Measurements from ENCODE around the gene THY1. TPM values are rescaled to one million over a fixed set of nuclear protein-coding genes. Genes with fewer than 3 reads are reported as not detected.
A peak's percentile ranks its signal among the peaks of the same experiment; 100 is the strongest.

THY1 gene
- polyA plus RNA-seq, 1 donor from 2014 or later: 98.3 TPM

DNA sequence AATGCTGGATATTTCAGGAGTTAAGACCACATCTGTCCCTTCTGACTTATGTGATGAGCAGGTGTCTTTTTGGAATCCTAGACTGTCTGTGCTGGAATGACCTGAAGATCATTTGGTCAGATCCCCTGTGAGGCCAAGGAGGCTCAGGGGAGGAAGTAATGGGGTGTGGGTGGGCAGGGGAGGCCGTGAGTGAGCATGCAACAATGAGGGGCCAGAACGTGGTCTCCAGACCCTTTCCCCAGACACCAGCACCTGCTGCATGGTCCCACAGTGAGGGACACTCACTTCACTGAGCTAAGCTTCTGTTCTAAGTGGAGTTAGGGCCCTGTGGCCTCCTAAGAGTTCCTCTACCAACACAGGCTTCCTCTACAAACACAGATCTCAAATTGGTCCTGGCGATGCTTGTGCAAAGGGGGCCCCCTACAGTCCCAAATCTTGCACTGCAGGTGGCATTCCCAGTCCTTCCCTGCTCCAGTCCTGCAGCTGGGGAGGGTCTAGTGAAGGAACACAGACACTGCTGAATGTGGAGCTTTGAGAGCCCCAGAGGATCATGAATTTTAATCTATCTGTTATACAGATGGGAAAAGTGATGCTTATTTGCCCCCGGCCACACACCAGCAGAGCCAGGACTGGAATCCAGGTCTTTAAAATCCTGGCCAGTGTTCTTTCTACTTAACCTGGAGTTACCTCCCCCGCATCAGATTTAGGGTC lies 48.9 kb downstream of the THY1 start:
- H3K27ac ChIP-seq (ENCODE audit: low read length): no peak overlapping the region
- H3K36me3 ChIP-seq (ENCODE audit: insufficient read depth, low read length): no peaks in the 10 kb centered on the region
- no peaks in the 10 kb centered on the region for H3K27me3 ChIP-seq (ENCODE audit: insufficient read depth, low read depth, low read length)
- H2AFZ ChIP-seq (ENCODE audit: low read depth, low read length): no peak overlapping the region
- H3K9ac ChIP-seq (ENCODE audit: low read length): no peak overlapping the region
- H3K4me3 ChIP-seq (ENCODE audit: low read length): no peak overlapping the region
- H3K4me2 ChIP-seq (ENCODE audit: low read length): no peak overlapping the region
- no peak for TF ChIP-seq POLR2AphosphoS5 (IDR thresholded peaks at IDR 0.05)
- peak; percentile 97 for TF ChIP-seq RAD21 (conservative IDR thresholded peaks at IDR 0.05)
- TF ChIP-seq SMC3 (conservative IDR thresholded peaks at IDR 0.05; ENCODE audit: poor library complexity): peak; percentile 92
- TF ChIP-seq, protein P1, sequence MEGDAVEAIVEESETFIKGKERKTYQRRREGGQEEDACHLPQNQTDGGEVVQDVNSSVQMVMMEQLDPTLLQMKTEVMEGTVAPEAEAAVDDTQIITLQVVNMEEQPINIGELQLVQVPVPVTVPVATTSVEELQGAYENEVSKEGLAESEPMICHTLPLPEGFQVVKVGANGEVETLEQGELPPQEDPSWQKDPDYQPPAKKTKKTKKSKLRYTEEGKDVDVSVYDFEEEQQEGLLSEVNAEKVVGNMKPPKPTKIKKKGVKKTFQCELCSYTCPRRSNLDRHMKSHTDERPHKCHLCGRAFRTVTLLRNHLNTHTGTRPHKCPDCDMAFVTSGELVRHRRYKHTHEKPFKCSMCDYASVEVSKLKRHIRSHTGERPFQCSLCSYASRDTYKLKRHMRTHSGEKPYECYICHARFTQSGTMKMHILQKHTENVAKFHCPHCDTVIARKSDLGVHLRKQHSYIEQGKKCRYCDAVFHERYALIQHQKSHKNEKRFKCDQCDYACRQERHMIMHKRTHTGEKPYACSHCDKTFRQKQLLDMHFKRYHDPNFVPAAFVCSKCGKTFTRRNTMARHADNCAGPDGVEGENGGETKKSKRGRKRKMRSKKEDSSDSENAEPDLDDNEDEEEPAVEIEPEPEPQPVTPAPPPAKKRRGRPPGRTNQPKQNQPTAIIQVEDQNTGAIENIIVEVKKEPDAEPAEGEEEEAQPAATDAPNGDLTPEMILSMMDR (IDR thresholded peaks at IDR 0.05; ENCODE audit: poor library complexity, severe bottlenecking): peak; percentile 95
- no peak for TF ChIP-seq EP300 (conservative IDR thresholded peaks at IDR 0.05; ENCODE audit: poor library complexity, severe bottlenecking)
- no peaks in the 10 kb centered on the region for H3F3A ChIP-seq (ENCODE audit: insufficient read depth, low read length, poor library complexity, severe bottlenecking)
- H3K9me2 ChIP-seq (ENCODE audit: insufficient read depth, low read length): no peaks in the 10 kb centered on the region
- no peaks in the 10 kb centered on the region for H4K20me1 ChIP-seq (ENCODE audit: insufficient read depth)
- H3K9me3 ChIP-seq (ENCODE audit: low read length): no peaks in the 10 kb centered on the region
- H3K79me2 ChIP-seq (replicated peaks; ENCODE audit: insufficient read depth, low read length): no peaks in the 10 kb centered on the region

DNA sequence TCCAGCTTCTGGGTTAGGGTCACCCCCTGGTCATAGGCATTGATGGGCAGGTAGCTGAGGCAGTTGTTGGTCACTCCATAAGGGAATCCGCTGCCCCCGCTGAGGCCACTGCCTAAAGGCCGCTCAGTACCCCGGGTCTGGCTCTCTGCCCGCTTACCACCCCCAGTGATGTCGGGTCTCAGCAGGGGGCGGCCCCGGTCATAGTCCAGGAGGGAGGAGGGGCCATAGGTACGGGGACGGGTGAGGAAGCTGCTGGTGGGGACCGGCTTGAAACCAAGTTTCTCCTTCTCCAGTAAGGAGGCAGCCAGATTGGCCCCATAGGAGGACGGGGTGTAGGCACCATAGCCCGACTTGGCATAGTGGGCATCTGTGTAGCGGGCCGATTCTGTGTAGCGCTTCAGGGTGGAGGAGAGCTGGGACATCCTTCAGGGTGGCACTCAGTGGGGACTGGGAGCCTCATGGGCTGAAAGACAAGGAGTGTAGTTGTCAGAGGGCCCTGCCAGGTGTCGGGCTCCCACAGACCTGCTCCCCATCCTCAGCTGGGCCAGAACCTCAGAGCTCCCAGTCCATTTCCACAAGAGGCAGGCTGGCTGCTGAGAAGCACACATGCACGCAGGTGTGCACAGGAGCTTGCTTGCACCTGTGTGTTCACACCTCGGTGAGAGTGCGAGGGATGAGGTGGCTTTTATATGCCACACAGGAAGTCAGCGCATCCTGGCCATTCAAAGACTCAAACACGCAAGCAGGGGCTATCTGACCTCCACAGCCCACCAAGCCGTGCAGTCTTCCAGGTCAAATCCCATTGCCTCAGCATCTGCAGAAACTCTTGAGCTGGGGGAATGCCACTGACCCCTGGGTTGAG lies 49.7 kb downstream of the THY1 start:
- no peaks in the 10 kb centered on the region for H3K27me3 ChIP-seq (ENCODE audit: insufficient read depth, low read depth, low read length)
- H3K4me2 ChIP-seq (ENCODE audit: low read length): no peak overlapping the region
- no peaks in the 10 kb centered on the region for H3K36me3 ChIP-seq (ENCODE audit: insufficient read depth, low read length)
- no peak for TF ChIP-seq RAD21 (conservative IDR thresholded peaks at IDR 0.05)
- H3K4me3 ChIP-seq (ENCODE audit: low read length): no peak overlapping the region
- H3K9ac ChIP-seq (ENCODE audit: low read length): no peak overlapping the region
- H3K9me3 ChIP-seq (ENCODE audit: low read length): no peaks in the 10 kb centered on the region
- no peaks in the 10 kb centered on the region for H4K20me1 ChIP-seq (ENCODE audit: insufficient read depth)
- no peaks in the 10 kb centered on the region for H3F3A ChIP-seq (ENCODE audit: insufficient read depth, low read length, poor library complexity, severe bottlenecking)
- no peak overlapping the region for H2AFZ ChIP-seq (ENCODE audit: low read depth, low read length)
- H3K27ac ChIP-seq (ENCODE audit: low read length): no peak overlapping the region
- no peaks in the 10 kb centered on the region for H3K9me2 ChIP-seq (ENCODE audit: insufficient read depth, low read length)
- no peaks in the 10 kb centered on the region for H3K79me2 ChIP-seq (replicated peaks; ENCODE audit: insufficient read depth, low read length)

DNA sequence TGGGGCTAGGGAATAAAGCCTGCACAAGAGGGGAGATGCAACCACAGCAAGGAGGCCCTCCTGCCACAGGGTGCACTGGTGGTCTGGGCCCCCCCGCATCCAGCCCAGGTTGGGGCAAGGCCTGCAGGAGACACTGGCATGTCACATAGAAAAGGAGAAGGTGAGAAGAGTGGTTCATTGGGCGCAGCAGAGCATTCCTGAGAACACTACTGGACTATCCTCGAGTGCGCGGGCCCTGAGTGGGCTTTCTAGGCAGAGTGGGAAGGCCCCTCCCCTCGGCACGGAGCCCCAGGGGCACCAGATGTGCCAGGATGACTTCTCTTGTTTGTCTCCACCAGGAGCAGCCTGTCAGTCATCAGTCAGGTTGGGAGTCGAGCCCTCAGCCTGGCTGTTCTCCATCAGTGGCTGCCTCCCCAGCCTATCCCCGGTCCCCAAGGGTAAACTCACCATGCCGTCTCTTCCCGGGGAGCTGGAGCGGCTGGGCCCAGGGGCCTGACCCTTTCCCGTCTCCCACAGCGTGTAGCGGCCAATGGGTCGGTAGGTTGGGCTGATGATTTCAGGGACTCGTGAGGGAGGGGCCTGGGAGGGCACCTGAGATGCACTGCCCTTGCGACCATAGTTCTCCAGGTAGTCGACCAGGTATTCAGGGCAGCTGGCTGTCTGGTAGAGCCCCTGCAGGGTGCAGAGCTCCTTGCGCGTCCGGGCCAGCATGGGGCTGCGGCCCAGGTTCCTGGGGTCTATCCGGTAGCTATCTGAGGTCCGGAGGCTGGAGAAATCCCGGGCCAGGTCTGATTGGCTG lies 50.5 kb downstream of the THY1 start:
- H4K20me1 ChIP-seq (ENCODE audit: insufficient read depth): no peaks in the 10 kb centered on the region
- no peaks in the 10 kb centered on the region for H3F3A ChIP-seq (ENCODE audit: insufficient read depth, low read length, poor library complexity, severe bottlenecking)
- no peak overlapping the region for H3K4me2 ChIP-seq (ENCODE audit: low read length)
- H3K27ac ChIP-seq (ENCODE audit: low read length): no peak overlapping the region
- TF ChIP-seq, protein P1 (IDR thresholded peaks at IDR 0.05; ENCODE audit: poor library complexity, severe bottlenecking): no peak
- TF ChIP-seq RAD21 (conservative IDR thresholded peaks at IDR 0.05): no peak
- TF ChIP-seq TAF1 (IDR thresholded peaks at IDR 0.05; ENCODE audit: low read depth): no peak
- TF ChIP-seq, protein P2, sequence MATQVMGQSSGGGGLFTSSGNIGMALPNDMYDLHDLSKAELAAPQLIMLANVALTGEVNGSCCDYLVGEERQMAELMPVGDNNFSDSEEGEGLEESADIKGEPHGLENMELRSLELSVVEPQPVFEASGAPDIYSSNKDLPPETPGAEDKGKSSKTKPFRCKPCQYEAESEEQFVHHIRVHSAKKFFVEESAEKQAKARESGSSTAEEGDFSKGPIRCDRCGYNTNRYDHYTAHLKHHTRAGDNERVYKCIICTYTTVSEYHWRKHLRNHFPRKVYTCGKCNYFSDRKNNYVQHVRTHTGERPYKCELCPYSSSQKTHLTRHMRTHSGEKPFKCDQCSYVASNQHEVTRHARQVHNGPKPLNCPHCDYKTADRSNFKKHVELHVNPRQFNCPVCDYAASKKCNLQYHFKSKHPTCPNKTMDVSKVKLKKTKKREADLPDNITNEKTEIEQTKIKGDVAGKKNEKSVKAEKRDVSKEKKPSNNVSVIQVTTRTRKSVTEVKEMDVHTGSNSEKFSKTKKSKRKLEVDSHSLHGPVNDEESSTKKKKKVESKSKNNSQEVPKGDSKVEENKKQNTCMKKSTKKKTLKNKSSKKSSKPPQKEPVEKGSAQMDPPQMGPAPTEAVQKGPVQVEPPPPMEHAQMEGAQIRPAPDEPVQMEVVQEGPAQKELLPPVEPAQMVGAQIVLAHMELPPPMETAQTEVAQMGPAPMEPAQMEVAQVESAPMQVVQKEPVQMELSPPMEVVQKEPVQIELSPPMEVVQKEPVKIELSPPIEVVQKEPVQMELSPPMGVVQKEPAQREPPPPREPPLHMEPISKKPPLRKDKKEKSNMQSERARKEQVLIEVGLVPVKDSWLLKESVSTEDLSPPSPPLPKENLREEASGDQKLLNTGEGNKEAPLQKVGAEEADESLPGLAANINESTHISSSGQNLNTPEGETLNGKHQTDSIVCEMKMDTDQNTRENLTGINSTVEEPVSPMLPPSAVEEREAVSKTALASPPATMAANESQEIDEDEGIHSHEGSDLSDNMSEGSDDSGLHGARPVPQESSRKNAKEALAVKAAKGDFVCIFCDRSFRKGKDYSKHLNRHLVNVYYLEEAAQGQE (IDR thresholded peaks at IDR 0.05; ENCODE audit: borderline replicate concordance): no peak
- no peak for TF ChIP-seq SMC3 (conservative IDR thresholded peaks at IDR 0.05; ENCODE audit: poor library complexity)
- TF ChIP-seq EZH2 (IDR thresholded peaks at IDR 0.05; ENCODE audit: borderline replicate concordance, insufficient read depth, low read length, poor library complexity, severe bottlenecking): no peak
- TF ChIP-seq MXI1 (conservative IDR thresholded peaks at IDR 0.05; ENCODE audit: poor library complexity, severe bottlenecking): no peak
- no peak for TF ChIP-seq POLR2AphosphoS5 (IDR thresholded peaks at IDR 0.05)
- no peak for TF ChIP-seq EP300 (conservative IDR thresholded peaks at IDR 0.05; ENCODE audit: poor library complexity, severe bottlenecking)
- H2AFZ ChIP-seq (ENCODE audit: low read depth, low read length): no peak overlapping the region
- no peak overlapping the region for H3K4me3 ChIP-seq (ENCODE audit: low read length)
- H3K27me3 ChIP-seq (ENCODE audit: insufficient read depth, low read depth, low read length): no peaks in the 10 kb centered on the region
- no peak overlapping the region for H3K9ac ChIP-seq (ENCODE audit: low read length)
- no peaks in the 10 kb centered on the region for H3K9me2 ChIP-seq (ENCODE audit: insufficient read depth, low read length)
- H3K79me2 ChIP-seq (replicated peaks; ENCODE audit: insufficient read depth, low read length): no peaks in the 10 kb centered on the region
- H3K9me3 ChIP-seq (ENCODE audit: low read length): no peaks in the 10 kb centered on the region
- H3K36me3 ChIP-seq (ENCODE audit: insufficient read depth, low read length): no peaks in the 10 kb centered on the region
